ENCODE measurements around the gene PAPOLB.

GRCh38 chr7:4820405-4820966, 41.3 kb downstream of the PAPOLB start:
- no peak for TF ChIP-seq CTCF (conservative IDR thresholded peaks at IDR 0.05)
- no peak for TF ChIP-seq EZH2 (IDR thresholded peaks at IDR 0.05; ENCODE audit: low read depth)

Data from PC-9 (cell line).